Cardiac fibroblast (primary cell): ENCODE results near the gene PPDPF.

ENCODE experiments used
- DNase-seq, 2 donors: peaks; one replicate each; pipeline versions ENCODE4 v3.0.0 to v3.0.0-alpha.2; 2010; ENCODE audit warnings: low read depth in 2 of 2
- H3K4me3 ChIP-seq, 2 donors: replicated peaks in 1 of 2; 1 replicate in 1 of 2; 2 replicates in 1 of 2; pipeline ENCODE4 v1.5.1; 2011; ENCODE audit warnings: low read depth in 2 of 2, low read length in 2 of 2, mild to moderate bottlenecking in 2 of 2, moderate library complexity in 1 of 2
- CTCF ChIP-seq: IDR thresholded peaks from one replicate; pipeline ENCODE4 v1.5.1; 2011; ENCODE audit warnings: low read depth, mild to moderate bottlenecking, low read length, inconsistent platforms

Gene PPDPF

GRCh38 chr20:63500902-63501817, 19.4 kb upstream of the PPDPF start:
- no peak overlapping the region for H3K4me3 ChIP-seq
- no peak for DNase-seq
- no peak for TF ChIP-seq CTCF

GRCh38 chr20:63501818-63502670, 18.5 kb upstream of the PPDPF start:
- H3K4me3 ChIP-seq, result no peak overlapping the region
- no peak for DNase-seq
- no peak for TF ChIP-seq CTCF

GRCh38 chr20:63502671-63503172, 17.8 kb upstream of the PPDPF start:
- no peak for TF ChIP-seq CTCF
- H3K4me3 ChIP-seq, result no peak overlapping the region
- no peak for DNase-seq

GRCh38 chr20:63503524-63503923, 17.0 kb upstream of the PPDPF start:
- no peak for TF ChIP-seq CTCF
- H3K4me3 ChIP-seq, result no peak overlapping the region
- no peak for DNase-seq

GRCh38 chr20:63504642-63505041, 15.9 kb upstream of the PPDPF start:
- no peak overlapping the region for H3K4me3 ChIP-seq
- TF ChIP-seq CTCF, result no peak
- no peak for DNase-seq

- H3K4me3 ChIP-seq, result no peak overlapping the region
- DNase-seq, result no peak
- no peak for TF ChIP-seq CTCF
Measured at GRCh38 chr20:63505281-63505680, 15.3 kb upstream of the PPDPF start.
